HG03097 (cell line): Measurements from ENCODE around the gene SEC23B.
"Not testable (repeated sequence)": the region's sequence is repeated elsewhere in the genome, so short reads cannot be mapped to it uniquely, and the experiment has no call there.

Source experiments
- ATAC-seq: cut with Tn5 transposase; IDR thresholded peaks from one replicate; pipeline ENCODE4 v1.9.1; 2021; ENCODE audit not compliant: unreplicated experiment, low FRiP score

Gene SEC23B

GRCh38 chr20:18507218-18508191, at the start of gene SEC23B:
Gene SEC23B, plus strand, starts transcription at chr20:18507940. Its CDS starts 2,896 bp downstream, at chr20:18510836.
- peak; percentile 93 for ATAC-seq

GRCh38 chr20:18465536-18466200, 42.1 kb upstream of the SEC23B start:
- peak; percentile 37 for ATAC-seq

GRCh38 chr20:18466574-18466893, 41.2 kb upstream of the SEC23B start:
- peak; percentile 19 for ATAC-seq

GRCh38 chr20:18466894-18467730, 40.6 kb upstream of the SEC23B start, which contains the start of the genes DZANK1 and POLR3F:
Gene DZANK1, minus strand, starts transcription at chr20:18467030. Its CDS starts 1,672 bp downstream, at chr20:18465358.
Gene POLR3F, plus strand, starts transcription at chr20:18467390. Its CDS starts 117 bp downstream, at chr20:18467507.
- peak; percentile 83 for ATAC-seq

GRCh38 chr20:18477218-18477617, 30.5 kb upstream of the SEC23B start:
- no peak for ATAC-seq

- no peak for ATAC-seq
Measured at GRCh38 chr20:18477821-18478220, 29.9 kb upstream of the SEC23B start.

GRCh38 chr20:18481596-18481995, 26.1 kb upstream of the SEC23B start:
- no peak for ATAC-seq

- ATAC-seq = no peak
Measured at GRCh38 chr20:18488301-18488700, 19.4 kb upstream of the SEC23B start.

GRCh38 chr20:18496042-18496441, 11.7 kb upstream of the SEC23B start:
- no peak for ATAC-seq

- peak; percentile 97 for ATAC-seq
Measured at GRCh38 chr20:18496740-18497592, 10.8 kb upstream of the SEC23B start, which contains the start of gene RBBP9. Gene RBBP9, minus strand, starts transcription at chr20:18497225. Its CDS starts 58 bp downstream, at chr20:18497167.

- no peak for ATAC-seq
Measured at GRCh38 chr20:18497603-18498002, 10.1 kb upstream of the SEC23B start.

GRCh38 chr20:18501672-18502071, 6.1 kb upstream of the SEC23B start:
- ATAC-seq = not testable (repeated sequence)

- no peak for ATAC-seq
Measured at GRCh38 chr20:18504479-18505060, 3.2 kb upstream of the SEC23B start.

- no peak for ATAC-seq
Measured at GRCh38 chr20:18506744-18507143, 996 bp upstream of the SEC23B start.

GRCh38 chr20:18511571-18511970, 3.8 kb downstream of the SEC23B start:
- ATAC-seq = no peak

- ATAC-seq = no peak
Measured at GRCh38 chr20:18513208-18513607, 5.5 kb downstream of the SEC23B start.

GRCh38 chr20:18514127-18514526, 6.4 kb downstream of the SEC23B start:
- no peak for ATAC-seq

GRCh38 chr20:18515973-18516372, 8.2 kb downstream of the SEC23B start:
- no peak for ATAC-seq

- not testable (repeated sequence) for ATAC-seq
Measured at GRCh38 chr20:18522066-18522465, 14.3 kb downstream of the SEC23B start.
